Neural crest cell (in vitro differentiated cells): ENCODE measurements around the gene CXorf58. TPM values are rescaled to one million over a fixed set of nuclear protein-coding genes. Genes with fewer than 3 reads are reported as not detected.
A peak's percentile ranks its signal among the peaks of the same experiment; 100 is the strongest.

ENCODE experiments used
- DNase-seq: peaks from one replicate; pipeline ENCODE4 v3.0.0; 2021; ENCODE audit warnings: low read depth, mixed read lengths, low spot score
- H3K27ac Mint-ChIP-seq: one replicate; pipeline ENCODE4 v1.8.0; 2021; ENCODE audit warnings: mild to moderate bottlenecking, mixed read lengths; ENCODE audit not compliant: unreplicated experiment
- H3K27me3 Mint-ChIP-seq: 2 replicates; pipeline ENCODE4 v1.8.0; 2021; ENCODE audit warnings: low read depth, mild to moderate bottlenecking, mixed read lengths
- H3K36me3 Mint-ChIP-seq: 2 replicates; pipeline ENCODE4 v1.8.0; 2021; ENCODE audit warnings: low read depth, mild to moderate bottlenecking, mixed read lengths
- H3K4me1 Mint-ChIP-seq: 2 replicates; pipeline ENCODE4 v1.8.0; 2021; ENCODE audit warnings: mixed read lengths
- H3K4me3 Mint-ChIP-seq: one replicate; pipeline ENCODE4 v1.8.0; 2021; ENCODE audit warnings: mild to moderate bottlenecking, mixed read lengths
- H3K9me3 Mint-ChIP-seq: 2 replicates; pipeline ENCODE4 v1.8.0; 2021; ENCODE audit warnings: mixed read lengths
- total RNA-seq: library from RNA; stranded (reverse); gene quantifications from 2 replicates; pipeline ENCODE4 v1.2.1, GENCODE V29; 2021
- TF ChIP-seq, protein P1 (sequence below): fragments of 200-600 bp; sonication (generic); conservative IDR thresholded peaks from 2 replicates; pipeline ENCODE4 v1.5.0; 2021; ENCODE audit warnings: antibody characterized with exemption, mild to moderate bottlenecking

The CXorf58 gene
- total RNA-seq, 1 donor from 2014 or later = 0.26 TPM

DNA sequence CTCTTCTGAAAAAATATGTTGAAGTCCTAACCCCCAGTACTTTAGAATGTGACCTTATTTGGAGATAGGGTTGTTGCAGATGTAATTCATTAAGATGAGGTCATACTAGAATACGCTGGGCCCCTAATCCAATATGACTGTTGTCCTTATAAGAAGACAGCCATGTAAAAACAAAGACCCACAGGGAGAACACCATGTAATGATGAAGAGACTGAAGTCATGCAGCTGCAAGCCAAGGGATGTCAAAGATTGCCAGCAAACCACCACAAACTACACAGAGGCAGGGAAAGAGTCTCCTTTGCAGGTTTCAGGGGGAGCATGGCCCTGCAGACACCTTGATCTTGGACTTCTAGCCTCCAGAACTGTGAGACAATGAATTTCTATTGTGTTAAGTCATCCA, 37.4 kb downstream of the CXorf58 start:
- Mint-ChIP-seq H3K4me1 (no peaks in the 10 kb centered on the region), H3K4me3 (no peak overlapping the region), H3K9me3 (no peaks in the 10 kb centered on the region), H3K27me3 (no peaks in the 10 kb centered on the region), H3K27ac (no peak overlapping the region), H3K36me3 (no peaks in the 10 kb centered on the region)
- no peak for DNase-seq
- TF ChIP-seq, protein P1, sequence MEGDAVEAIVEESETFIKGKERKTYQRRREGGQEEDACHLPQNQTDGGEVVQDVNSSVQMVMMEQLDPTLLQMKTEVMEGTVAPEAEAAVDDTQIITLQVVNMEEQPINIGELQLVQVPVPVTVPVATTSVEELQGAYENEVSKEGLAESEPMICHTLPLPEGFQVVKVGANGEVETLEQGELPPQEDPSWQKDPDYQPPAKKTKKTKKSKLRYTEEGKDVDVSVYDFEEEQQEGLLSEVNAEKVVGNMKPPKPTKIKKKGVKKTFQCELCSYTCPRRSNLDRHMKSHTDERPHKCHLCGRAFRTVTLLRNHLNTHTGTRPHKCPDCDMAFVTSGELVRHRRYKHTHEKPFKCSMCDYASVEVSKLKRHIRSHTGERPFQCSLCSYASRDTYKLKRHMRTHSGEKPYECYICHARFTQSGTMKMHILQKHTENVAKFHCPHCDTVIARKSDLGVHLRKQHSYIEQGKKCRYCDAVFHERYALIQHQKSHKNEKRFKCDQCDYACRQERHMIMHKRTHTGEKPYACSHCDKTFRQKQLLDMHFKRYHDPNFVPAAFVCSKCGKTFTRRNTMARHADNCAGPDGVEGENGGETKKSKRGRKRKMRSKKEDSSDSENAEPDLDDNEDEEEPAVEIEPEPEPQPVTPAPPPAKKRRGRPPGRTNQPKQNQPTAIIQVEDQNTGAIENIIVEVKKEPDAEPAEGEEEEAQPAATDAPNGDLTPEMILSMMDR = no peak

DNA sequence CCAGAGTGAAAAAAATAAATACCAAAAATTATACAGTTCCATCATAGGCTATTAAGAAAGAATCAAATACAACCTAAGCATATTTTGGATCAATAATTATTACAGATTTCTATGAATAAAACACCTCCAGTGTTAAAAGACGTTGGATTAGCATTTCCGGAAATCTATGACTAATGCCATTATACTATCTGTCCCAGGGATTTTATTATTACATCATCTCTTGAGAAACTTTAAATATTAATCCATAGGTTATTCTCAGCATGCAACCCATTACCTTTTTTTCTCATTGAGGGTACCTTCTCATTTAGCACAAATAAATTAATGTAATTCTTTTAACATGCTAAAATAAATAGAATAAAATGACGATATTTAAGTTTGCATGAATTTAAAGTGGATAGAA, 44.6 kb downstream of the CXorf58 start:
- H3K27me3 Mint-ChIP-seq = no peaks in the 10 kb centered on the region
- TF ChIP-seq, protein P1 = no peak

DNA sequence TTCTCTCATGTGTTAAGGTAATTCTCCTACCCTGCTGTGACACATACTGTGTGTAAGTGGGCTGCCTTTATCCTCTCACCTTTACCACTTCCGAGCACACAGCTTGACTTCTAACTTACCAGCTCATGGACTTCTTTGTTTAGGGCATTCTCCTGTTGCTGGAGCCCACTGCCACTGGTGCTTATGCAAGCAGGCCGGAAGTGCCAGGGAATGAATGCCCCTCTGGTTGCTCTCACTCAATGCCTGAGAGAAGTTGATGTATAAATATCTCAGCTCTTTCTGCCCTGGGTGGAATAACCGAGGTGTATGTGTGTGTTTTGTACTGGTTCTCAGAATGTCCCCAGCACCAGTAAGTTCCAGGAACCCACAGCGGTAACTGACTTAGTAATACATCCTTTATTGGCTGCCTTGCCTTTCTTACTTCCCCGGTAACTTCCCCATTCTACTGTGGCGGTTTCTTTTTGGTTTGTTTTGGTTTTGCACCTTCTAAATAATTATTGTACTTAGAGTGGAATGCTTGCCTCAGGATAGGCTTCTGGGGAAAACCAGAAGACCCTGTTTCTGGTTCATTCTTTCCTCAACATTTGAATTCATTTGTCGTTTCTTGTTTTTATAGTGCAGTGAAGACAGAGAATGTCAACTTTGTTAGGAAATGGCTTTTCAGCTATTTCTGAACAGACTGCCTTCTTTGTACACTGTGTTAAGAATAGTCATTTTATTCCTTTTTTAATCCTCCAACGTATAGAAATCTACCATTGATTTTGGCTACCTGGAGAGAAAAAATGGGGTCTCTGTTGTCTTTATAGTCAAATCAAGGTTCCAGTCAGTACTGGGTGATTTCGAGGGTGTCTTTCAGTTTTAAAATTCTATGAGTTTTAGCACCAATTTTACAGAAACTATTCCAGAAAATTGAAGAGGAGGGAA, 45.4 kb downstream of the CXorf58 start:
- H3K36me3 Mint-ChIP-seq = no peaks in the 10 kb centered on the region
- no peak overlapping the region for H3K4me3 Mint-ChIP-seq
- H3K9me3 Mint-ChIP-seq = no peaks in the 10 kb centered on the region
- no peak for DNase-seq
- TF ChIP-seq, protein P1 = no peak
- H3K27ac Mint-ChIP-seq = peak overlapping the region; percentile 76
- H3K4me1 Mint-ChIP-seq = peaks cover 16% of the 10 kb centered on the region
- no peaks in the 10 kb centered on the region for H3K27me3 Mint-ChIP-seq

More for the DNA sequence above, 44.6 kb downstream of the CXorf58 start:
- H3K4me3 Mint-ChIP-seq = no peak overlapping the region
- no peaks in the 10 kb centered on the region for H3K36me3 Mint-ChIP-seq
- no peak overlapping the region for H3K27ac Mint-ChIP-seq
- no peaks in the 10 kb centered on the region for H3K9me3 Mint-ChIP-seq
- H3K4me1 Mint-ChIP-seq = peaks cover 16% of the 10 kb centered on the region
- DNase-seq = no peak

DNA sequence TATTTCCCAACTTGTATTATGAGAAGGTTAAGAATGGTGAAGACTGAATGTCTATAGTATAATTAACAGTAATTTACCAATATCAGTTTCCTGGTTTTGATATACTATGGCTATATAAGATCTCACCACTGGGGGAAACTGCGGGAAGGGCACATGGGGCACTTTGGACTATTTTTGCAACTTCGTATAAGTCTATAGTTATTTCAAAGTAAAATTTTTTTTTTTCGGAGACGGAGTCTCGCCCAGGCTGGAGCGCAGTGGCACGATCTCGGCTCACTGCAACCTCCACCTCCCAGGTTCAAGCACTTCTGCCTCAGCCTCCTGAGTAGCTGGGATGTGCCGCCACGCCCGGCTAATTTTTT, 46.1 kb downstream of the CXorf58 start:
- no peaks in the 10 kb centered on the region for H3K36me3 Mint-ChIP-seq
- H3K27me3 Mint-ChIP-seq = no peaks in the 10 kb centered on the region
- peaks cover 16% of the 10 kb centered on the region for H3K4me1 Mint-ChIP-seq
- no peak overlapping the region for H3K4me3 Mint-ChIP-seq
- no peak for DNase-seq
- no peaks in the 10 kb centered on the region for H3K9me3 Mint-ChIP-seq
- TF ChIP-seq, protein P1 = peak; percentile 33
- H3K27ac Mint-ChIP-seq = no peak overlapping the region

DNA sequence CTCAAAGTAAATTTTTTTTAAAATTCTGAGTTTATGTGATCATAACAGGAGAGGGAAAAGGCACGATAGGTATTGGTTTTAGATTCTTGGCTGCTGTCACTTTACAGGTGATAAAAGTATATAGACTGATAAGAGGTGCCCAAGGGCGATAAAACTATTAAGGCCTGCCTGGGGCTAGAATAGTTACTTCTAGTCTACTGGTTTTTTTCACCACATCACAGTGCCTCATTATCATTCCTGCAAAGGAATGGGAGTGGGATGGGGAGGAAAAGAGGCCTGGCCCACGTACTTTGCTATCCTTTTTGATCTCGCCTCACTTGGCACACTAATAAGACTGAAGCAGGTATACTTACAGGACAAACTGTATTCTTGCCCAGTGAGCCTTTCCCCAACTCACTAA, 46.6 kb downstream of the CXorf58 start:
- no peak for DNase-seq
- Mint-ChIP-seq H3K4me1 (peaks cover 16% of the 10 kb centered on the region), H3K36me3 (no peaks in the 10 kb centered on the region), H3K27ac (no peak overlapping the region), H3K9me3 (no peaks in the 10 kb centered on the region), H3K27me3 (no peaks in the 10 kb centered on the region), H3K4me3 (no peak overlapping the region)
- TF ChIP-seq, protein P1 = no peak
